Parathyroid adenoma (tissue), 2 donors: ENCODE measurements around the gene PCCA.
A peak's percentile ranks its signal among the peaks of the same experiment; 100 is the strongest.
"Not testable (repeated sequence)": the region's sequence is repeated elsewhere in the genome, so short reads cannot be mapped to it uniquely, and the experiment has no call there.

Experiments used
- H2AFZ ChIP-seq: fragments of 300-600 bp; sonication (generic); one replicate; pipeline ENCODE4 v1.7.0; 2017; ENCODE audit warnings: antibody characterized with exemption, mild to moderate bottlenecking
- H3K27ac ChIP-seq: fragments of 300-600 bp; sonication (generic); one replicate; pipeline ENCODE4 v1.7.0; 2017
- H3K27me3 ChIP-seq: fragments of 300-600 bp; sonication (generic); one replicate; pipeline ENCODE4 v1.7.0; 2017; ENCODE audit warnings: low read length; ENCODE audit not compliant: control insufficient read depth, insufficient read depth
- H3K36me3 ChIP-seq: fragments of 300-600 bp; sonication (generic); one replicate; pipeline ENCODE4 v1.7.0; 2017; ENCODE audit warnings: low read length; ENCODE audit not compliant: control insufficient read depth, insufficient read depth
- H3K4me1 ChIP-seq: fragments of 300-600 bp; sonication (generic); one replicate; pipeline ENCODE4 v1.7.0; 2017; ENCODE audit warnings: control low read depth
- H3K4me2 ChIP-seq: fragments of 300-600 bp; sonication (generic); one replicate; pipeline ENCODE4 v1.7.0; 2017; ENCODE audit warnings: low read length
- H3K4me3 ChIP-seq: fragments of 300-600 bp; sonication (generic); one replicate; pipeline ENCODE4 v1.7.0; 2017; ENCODE audit warnings: low read depth, low read length
- H3K79me2 ChIP-seq: fragments of 300-600 bp; sonication (generic); one replicate; pipeline ENCODE4 v1.7.0; 2017; ENCODE audit warnings: control low read depth
- H3K9ac ChIP-seq: fragments of 300-600 bp; sonication (generic); one replicate; pipeline ENCODE4 v1.7.0; 2017; ENCODE audit warnings: mild to moderate bottlenecking
- H3K9me3 ChIP-seq: fragments of 300-600 bp; sonication (generic); one replicate; pipeline ENCODE4 v1.7.0; 2017; ENCODE audit warnings: low read length; ENCODE audit not compliant: control insufficient read depth
- TF ChIP-seq, protein P1 (sequence below): fragments of 300-600 bp; sonication (generic); IDR thresholded peaks from one replicate; pipeline ENCODE4 v1.7.0; 2017; ENCODE audit warnings: antibody characterized with exemption, mild to moderate bottlenecking
- donor health status: primary hyperparathyroidism.

The PCCA gene

DNA sequence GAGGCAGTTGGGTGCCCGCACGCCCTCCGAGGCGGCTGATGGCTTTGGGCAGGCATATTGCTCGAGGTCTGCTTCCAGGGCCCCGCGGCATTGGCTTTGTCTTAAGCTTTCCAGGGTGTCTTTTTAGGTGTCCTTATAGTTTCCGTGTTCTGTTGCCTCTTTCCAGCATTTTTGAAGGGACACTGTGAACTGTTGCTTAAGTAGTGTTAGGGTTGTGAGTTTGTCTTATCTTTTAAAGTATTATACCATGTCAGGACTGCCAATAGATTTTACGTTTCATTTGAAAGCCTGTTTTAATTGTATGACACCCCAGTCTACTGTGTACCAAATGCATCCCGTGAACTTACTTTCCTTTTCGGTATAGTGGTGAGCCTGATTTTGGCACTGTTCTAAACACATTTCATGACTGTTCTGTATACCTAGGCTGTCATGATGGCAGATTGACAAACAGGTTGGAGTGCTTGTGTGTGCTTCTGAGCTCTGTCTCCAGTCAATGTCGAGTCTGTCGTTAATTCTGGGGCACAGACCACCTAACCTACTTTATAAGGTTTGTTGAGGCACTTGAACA lies 656 bp downstream of the PCCA start:
- H3K9ac ChIP-seq: no peak overlapping the region
- peak overlapping the region; percentile 89 for H3K4me3 ChIP-seq
- H2AFZ ChIP-seq: peak overlapping the region; percentile 94
- peak overlapping the region; percentile 30 for H3K27ac ChIP-seq
- H3K4me2 ChIP-seq: peak overlapping the region; percentile 84
- no peaks in the 10 kb centered on the region for H3K27me3 ChIP-seq
- no peaks in the 10 kb centered on the region for H3K36me3 ChIP-seq
- no peaks in the 10 kb centered on the region for H3K4me1 ChIP-seq
- TF ChIP-seq, protein P1, sequence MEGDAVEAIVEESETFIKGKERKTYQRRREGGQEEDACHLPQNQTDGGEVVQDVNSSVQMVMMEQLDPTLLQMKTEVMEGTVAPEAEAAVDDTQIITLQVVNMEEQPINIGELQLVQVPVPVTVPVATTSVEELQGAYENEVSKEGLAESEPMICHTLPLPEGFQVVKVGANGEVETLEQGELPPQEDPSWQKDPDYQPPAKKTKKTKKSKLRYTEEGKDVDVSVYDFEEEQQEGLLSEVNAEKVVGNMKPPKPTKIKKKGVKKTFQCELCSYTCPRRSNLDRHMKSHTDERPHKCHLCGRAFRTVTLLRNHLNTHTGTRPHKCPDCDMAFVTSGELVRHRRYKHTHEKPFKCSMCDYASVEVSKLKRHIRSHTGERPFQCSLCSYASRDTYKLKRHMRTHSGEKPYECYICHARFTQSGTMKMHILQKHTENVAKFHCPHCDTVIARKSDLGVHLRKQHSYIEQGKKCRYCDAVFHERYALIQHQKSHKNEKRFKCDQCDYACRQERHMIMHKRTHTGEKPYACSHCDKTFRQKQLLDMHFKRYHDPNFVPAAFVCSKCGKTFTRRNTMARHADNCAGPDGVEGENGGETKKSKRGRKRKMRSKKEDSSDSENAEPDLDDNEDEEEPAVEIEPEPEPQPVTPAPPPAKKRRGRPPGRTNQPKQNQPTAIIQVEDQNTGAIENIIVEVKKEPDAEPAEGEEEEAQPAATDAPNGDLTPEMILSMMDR: no peak
- H3K9me3 ChIP-seq: no peaks in the 10 kb centered on the region
- peaks cover 2% of the 10 kb centered on the region for H3K79me2 ChIP-seq

DNA sequence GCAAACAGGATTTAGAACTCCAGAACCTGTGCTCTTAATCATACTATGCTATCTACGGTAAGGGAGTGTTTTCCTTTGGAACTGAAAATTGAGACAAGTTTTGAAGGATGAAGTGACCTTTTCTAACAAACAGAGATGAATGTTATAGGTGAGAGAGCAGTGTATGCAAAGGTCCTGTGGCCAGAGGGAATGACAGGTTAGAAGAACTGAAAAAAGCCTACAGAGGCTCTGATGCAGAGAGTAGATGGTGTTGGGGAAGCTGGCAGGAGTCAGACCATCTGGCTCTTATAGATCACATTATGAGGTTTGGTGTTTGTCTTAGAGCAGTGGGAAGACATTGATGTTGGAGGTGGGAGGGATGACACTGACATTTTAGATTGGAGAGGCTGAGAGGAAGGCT lies 2.0 kb downstream of the PCCA start:
- no peak overlapping the region for H3K27ac ChIP-seq
- H3K9me3 ChIP-seq: no peaks in the 10 kb centered on the region
- no peaks in the 10 kb centered on the region for H3K36me3 ChIP-seq
- TF ChIP-seq, protein P1: no peak
- H3K4me2 ChIP-seq: no peak overlapping the region
- no peak overlapping the region for H2AFZ ChIP-seq
- H3K79me2 ChIP-seq: peaks cover 2% of the 10 kb centered on the region
- no peak overlapping the region for H3K9ac ChIP-seq
- H3K27me3 ChIP-seq: no peaks in the 10 kb centered on the region
- no peaks in the 10 kb centered on the region for H3K4me1 ChIP-seq
- H3K4me3 ChIP-seq: no peak overlapping the region

DNA sequence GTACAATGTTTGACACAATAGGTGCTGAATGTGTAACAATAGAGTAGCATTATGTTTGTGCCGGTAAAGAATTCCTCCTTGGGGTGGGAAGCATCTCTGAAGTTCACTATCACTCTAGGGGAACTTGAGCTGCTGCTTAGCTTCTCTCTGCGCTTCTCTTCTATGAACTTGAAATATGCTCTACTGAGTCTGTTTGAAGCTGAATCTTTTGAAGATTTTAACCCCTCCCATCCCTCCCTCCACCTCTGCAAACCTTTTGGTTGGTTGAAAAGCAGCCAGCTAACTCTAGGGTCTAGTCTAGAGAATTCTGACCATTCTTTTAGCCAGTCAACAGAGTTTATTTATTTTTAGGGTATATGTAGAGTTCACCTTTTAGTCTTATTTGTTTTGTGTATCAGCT lies 2.5 kb downstream of the PCCA start:
- Histone ChIP-seq H3K27ac (no peak overlapping the region), H3K4me2 (no peak overlapping the region), H2AFZ (no peak overlapping the region), H3K4me3 (no peak overlapping the region), H3K27me3 (no peaks in the 10 kb centered on the region), H3K36me3 (no peaks in the 10 kb centered on the region), H3K9ac (no peak overlapping the region), H3K79me2 (peaks cover 2% of the 10 kb centered on the region), H3K9me3 (no peaks in the 10 kb centered on the region), H3K4me1 (no peaks in the 10 kb centered on the region)
- TF ChIP-seq, protein P1: no peak

DNA sequence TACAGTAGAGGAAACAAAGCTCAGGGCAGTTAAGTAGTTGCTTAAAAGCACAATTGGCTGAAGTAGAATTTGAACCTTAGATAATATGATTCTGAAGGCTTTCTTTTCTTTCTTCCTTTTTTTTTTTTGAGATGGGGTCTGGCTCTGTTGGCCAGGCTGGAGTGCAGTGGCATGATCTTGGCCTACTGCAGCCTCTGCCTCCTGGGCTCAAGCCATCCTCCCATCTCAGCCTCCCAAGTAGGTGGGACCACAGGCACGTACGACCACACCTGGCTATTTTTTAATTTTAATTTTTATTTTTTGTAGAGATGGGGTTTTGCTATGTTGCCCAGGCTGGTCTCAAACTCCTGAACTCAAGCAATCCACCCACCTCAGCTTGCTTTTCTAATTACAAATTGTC lies 3.4 kb downstream of the PCCA start:
- not testable (repeated sequence) for H2AFZ ChIP-seq, H3K27me3 ChIP-seq, H3K79me2 ChIP-seq, H3K4me3 ChIP-seq, H3K4me1 ChIP-seq, H3K9me3 ChIP-seq, H3K27ac ChIP-seq, H3K4me2 ChIP-seq, H3K9ac ChIP-seq, H3K36me3 ChIP-seq

DNA sequence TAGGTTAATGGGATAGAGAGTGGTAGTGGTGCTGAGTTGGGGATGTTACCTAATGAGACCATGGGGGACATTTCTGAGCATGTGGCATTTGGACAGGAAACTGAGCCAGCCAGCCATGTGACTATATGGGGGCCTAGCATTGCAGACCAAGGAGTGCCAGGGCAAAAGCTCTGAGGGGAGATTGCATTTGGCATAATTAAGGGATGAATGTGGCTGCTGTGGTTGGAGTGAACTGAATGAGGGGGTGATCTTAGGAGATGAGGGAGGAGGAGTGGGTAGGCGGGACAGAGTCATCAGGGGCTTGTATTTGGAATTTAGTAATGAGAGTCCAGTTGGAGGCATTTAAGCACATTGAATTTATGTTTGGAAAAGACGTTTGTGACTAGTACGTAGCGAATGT lies 6.6 kb downstream of the PCCA start:
- no peak overlapping the region for H3K4me3 ChIP-seq
- H3K27ac ChIP-seq: no peak overlapping the region
- no peak overlapping the region for H3K9ac ChIP-seq
- H3K36me3 ChIP-seq: no peaks in the 10 kb centered on the region
- no peak overlapping the region for H2AFZ ChIP-seq
- no peaks in the 10 kb centered on the region for H3K27me3 ChIP-seq
- peaks cover 4% of the 10 kb centered on the region for H3K4me1 ChIP-seq
- H3K9me3 ChIP-seq: no peaks in the 10 kb centered on the region
- peaks cover 2% of the 10 kb centered on the region for H3K79me2 ChIP-seq
- TF ChIP-seq, protein P1: no peak
- H3K4me2 ChIP-seq: no peak overlapping the region
